Measurements from ENCODE around the gene MARK1. TPM values are rescaled to one million over a fixed set of nuclear protein-coding genes. Genes with fewer than 3 reads are reported as not detected.

MARK1 gene
- total RNA-seq = 10 to 100 TPM in 1 of 3 donors, 1 to 10 TPM in 2; 6.6 to 13.8 (median 9.8) TPM

DNA sequence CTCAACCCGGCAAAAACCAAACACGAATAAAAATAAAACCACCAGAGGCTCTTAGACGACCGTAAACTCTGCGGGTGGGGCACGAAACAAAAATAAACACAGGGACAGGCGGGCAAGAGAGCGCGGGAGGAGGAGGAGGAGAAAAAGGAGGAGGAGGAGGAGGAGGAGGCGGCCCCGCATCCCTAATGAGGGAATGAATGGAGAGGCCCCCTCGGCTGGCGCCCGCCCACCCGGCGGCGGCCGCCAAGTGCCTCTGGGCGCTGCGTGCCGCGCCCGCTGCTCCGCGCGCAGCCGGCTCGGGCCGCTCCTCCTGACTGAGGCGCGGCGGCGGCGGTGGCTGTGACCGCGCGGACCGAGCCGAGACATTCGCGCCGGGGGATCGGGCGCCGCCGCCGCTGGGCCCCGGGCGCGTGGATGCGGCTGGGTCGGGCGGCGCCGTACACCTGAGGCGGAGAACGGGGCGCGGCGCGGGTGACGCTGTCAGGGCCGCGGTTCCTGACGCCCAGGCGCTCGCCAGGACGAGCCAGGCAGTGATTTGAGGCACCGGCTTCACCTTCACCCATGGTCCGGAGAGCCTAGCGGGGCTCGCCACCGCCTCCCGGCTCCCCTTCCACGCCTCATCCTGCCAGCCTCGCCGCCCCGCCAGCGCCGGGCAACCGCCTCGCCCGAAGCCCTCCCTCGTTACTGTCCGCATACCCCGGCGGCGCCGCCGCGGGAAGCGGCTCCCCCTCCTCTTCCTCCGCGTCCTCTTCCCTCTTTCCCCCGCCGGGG, at the start of gene MARK1:
MARK1 (plus strand) TSS at position 229 of the 771 bp plus-strand sequence. CDS start 687 bp downstream, outside the sequence.
- intact Hi-C loops (cut with DNase I; ENCODE audit: low total_unique reads) = no loop called here
- Histone ChIP-seq H3K27me3 (no peaks in the 10 kb centered on the region), H3K27ac (peak within 1 kb of the TSS; percentile 86 to 90), H3K4me1 (no peaks in the 10 kb centered on the region), H3K9me3 (no peaks in the 10 kb centered on the region), H3K4me3 (peak within 1 kb of the TSS; percentile 66 to 86 (median 79)), H3K36me3 (no peaks in the 10 kb centered on the region)
- DNase-seq (ENCODE audit: low spot score in 2 of 2) = peak in 1 of 2 donors; percentile 39
- no peak for TF ChIP-seq POLR2A (IDR thresholded peaks at IDR 0.05)
- TF ChIP-seq, protein P1, sequence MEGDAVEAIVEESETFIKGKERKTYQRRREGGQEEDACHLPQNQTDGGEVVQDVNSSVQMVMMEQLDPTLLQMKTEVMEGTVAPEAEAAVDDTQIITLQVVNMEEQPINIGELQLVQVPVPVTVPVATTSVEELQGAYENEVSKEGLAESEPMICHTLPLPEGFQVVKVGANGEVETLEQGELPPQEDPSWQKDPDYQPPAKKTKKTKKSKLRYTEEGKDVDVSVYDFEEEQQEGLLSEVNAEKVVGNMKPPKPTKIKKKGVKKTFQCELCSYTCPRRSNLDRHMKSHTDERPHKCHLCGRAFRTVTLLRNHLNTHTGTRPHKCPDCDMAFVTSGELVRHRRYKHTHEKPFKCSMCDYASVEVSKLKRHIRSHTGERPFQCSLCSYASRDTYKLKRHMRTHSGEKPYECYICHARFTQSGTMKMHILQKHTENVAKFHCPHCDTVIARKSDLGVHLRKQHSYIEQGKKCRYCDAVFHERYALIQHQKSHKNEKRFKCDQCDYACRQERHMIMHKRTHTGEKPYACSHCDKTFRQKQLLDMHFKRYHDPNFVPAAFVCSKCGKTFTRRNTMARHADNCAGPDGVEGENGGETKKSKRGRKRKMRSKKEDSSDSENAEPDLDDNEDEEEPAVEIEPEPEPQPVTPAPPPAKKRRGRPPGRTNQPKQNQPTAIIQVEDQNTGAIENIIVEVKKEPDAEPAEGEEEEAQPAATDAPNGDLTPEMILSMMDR (IDR thresholded peaks at IDR 0.05) = no peak
- TF ChIP-seq POLR2AphosphoS5 (IDR thresholded peaks at IDR 0.05) = no peak

DNA sequence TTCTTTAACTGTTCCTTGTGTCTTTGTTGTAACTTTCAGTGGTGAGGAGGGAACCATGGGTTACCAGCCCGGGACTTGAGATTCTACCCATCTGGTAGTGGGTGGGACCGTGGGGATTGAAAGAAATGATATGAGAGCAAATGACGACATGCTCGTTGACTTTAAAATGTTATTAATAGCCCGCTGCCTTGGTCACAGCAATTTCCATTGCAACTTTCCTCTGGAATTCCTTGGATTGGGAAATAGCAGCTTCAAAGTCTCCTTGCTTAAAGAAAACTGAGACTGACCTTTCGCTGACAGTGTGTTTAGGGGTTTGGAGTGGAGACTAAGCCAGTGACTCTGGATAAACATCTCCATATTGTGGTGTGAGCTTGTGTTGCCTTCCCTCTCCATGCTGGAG, 44.2 kb upstream of the MARK1 start:
- no peaks in the 10 kb centered on the region for H3K36me3 ChIP-seq
- TF ChIP-seq, protein P1 (IDR thresholded peaks at IDR 0.05) = no peak
- TF ChIP-seq POLR2AphosphoS5 (IDR thresholded peaks at IDR 0.05) (no peak), POLR2A (IDR thresholded peaks at IDR 0.05) (no peak)
- no peaks in the 10 kb centered on the region for H3K9me3 ChIP-seq
- no peaks in the 10 kb centered on the region for H3K27me3 ChIP-seq
- no peaks in the 10 kb centered on the region for H3K4me1 ChIP-seq
- no peak for DNase-seq (ENCODE audit: low spot score in 2 of 2)
- intact Hi-C loops (cut with DNase I; ENCODE audit: low total_unique reads) = no loop called here
- peak overlapping the region; percentile 65 to 82 for H3K27ac ChIP-seq
- H3K4me3 ChIP-seq = no peak overlapping the region

DNA sequence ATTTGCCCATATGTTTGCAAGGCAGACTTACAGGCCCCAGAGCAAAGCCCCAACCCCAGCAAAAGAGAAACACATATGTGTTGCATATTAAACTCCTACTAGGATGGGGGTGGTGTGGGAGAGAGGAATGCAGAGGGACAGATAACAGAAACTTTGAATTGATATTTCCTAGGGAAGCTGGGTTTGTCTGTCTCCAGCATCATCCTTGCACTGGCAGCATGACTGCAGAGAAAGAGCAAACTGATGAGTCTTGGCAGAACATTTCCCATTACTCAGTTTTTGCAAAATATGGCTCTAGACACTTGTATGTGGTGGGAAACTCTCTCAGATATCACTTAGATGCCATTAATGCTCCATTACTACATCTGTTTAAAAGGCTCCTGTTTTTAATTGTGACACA, 43.8 kb upstream of the MARK1 start:
- H3K4me3 ChIP-seq = no peak overlapping the region
- intact Hi-C loops (cut with DNase I; ENCODE audit: low total_unique reads) = no loop called here
- H3K9me3 ChIP-seq = no peaks in the 10 kb centered on the region
- no peaks in the 10 kb centered on the region for H3K4me1 ChIP-seq
- no peak for TF ChIP-seq POLR2AphosphoS5 (IDR thresholded peaks at IDR 0.05)
- no peak for TF ChIP-seq POLR2A (IDR thresholded peaks at IDR 0.05)
- TF ChIP-seq, protein P1 (IDR thresholded peaks at IDR 0.05) = no peak
- no peak for DNase-seq (ENCODE audit: low spot score in 2 of 2)
- H3K27me3 ChIP-seq = no peaks in the 10 kb centered on the region
- H3K36me3 ChIP-seq = no peaks in the 10 kb centered on the region
- peak overlapping the region; percentile 65 to 82 for H3K27ac ChIP-seq

DNA sequence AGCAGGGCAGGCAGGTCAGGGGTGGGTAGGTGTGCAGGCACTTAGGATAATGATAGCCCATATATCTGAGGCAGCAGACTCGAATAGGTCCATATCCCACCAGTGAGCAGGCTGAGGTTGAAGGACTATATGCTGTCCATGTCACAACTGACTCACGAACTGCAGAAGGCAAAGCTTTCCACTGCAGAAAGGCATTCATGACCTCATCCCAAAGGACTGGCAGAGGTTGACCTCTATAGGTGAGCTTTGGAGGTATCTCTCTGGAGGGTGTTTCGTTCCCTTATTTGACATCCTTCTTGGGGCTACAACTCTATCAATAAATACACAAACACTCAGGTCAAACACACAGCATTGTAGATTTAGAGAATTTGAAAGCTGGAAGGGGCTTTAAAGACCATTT, 42.8 kb upstream of the MARK1 start:
- Histone ChIP-seq H3K27me3 (no peaks in the 10 kb centered on the region), H3K36me3 (no peaks in the 10 kb centered on the region), H3K27ac (peak overlapping the region in 1 of 2 donors; percentile 82), H3K4me1 (no peaks in the 10 kb centered on the region), H3K4me3 (no peak overlapping the region), H3K9me3 (no peaks in the 10 kb centered on the region)
- TF ChIP-seq POLR2AphosphoS5 (IDR thresholded peaks at IDR 0.05) (no peak), POLR2A (IDR thresholded peaks at IDR 0.05) (no peak)
- TF ChIP-seq, protein P1 (IDR thresholded peaks at IDR 0.05) = no peak
- intact Hi-C loops (cut with DNase I; ENCODE audit: low total_unique reads) = no loop called here
- no peak for DNase-seq (ENCODE audit: low spot score in 2 of 2)

DNA sequence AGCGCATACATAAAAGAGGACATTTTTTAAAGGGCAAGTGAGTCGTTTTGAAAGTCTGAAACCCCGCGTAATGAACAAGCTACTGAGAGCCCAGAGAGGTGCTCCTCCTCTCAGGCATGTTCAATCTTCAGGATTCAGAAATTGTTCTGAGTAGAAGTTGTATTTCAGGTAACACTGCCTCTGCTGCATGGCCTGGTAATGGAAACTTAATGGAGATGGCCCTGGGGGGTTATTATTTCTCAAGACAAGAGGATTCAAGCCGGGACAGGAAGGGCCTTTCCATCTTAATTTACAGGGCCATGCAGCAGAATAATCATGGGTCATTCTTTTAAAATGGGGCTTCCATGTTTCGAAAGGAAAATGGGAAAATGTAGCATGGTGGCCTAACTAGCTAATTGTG, 42.1 kb upstream of the MARK1 start:
- TF ChIP-seq, protein P1 (IDR thresholded peaks at IDR 0.05) = no peak
- no peak for TF ChIP-seq POLR2A (IDR thresholded peaks at IDR 0.05)
- no peak for TF ChIP-seq POLR2AphosphoS5 (IDR thresholded peaks at IDR 0.05)
- DNase-seq (ENCODE audit: low spot score in 2 of 2) = no peak
- intact Hi-C loops (cut with DNase I; ENCODE audit: low total_unique reads) = no loop called here

More for the DNA sequence above, 42.1 kb upstream of the MARK1 start:
- Histone ChIP-seq H3K9me3 (no peaks in the 10 kb centered on the region), H3K4me1 (no peaks in the 10 kb centered on the region), H3K4me3 (no peak overlapping the region), H3K27me3 (no peaks in the 10 kb centered on the region), H3K27ac (no peak overlapping the region), H3K36me3 (no peaks in the 10 kb centered on the region)
